OCI-LY3 (cell line): Measurements from ENCODE around the gene EFNA2.

ENCODE experiments used
- H2AFZ ChIP-seq: fragments of 200-600, 300-600 bp; shearing (Covaris generic); 2 replicates; pipeline ENCODE4 v1.6.0; 2014; ENCODE audit warnings: antibody characterized with exemption, low read depth, low read length
- H3K27ac ChIP-seq: fragments of 200-600, 300-600 bp; sonication (generic); 2 replicates; pipeline ENCODE4 v1.5.1; 2014; ENCODE audit warnings: mild to moderate bottlenecking, low read length, moderate library complexity, mixed read lengths
- H3K27me3 ChIP-seq: fragments of 200-600, 300-600 bp; sonication (generic); 2 replicates; pipeline ENCODE4 v1.6.1; 2014; ENCODE audit warnings: low read depth, low read length, mixed read lengths
- H3K36me3 ChIP-seq: fragments of 200-600, 300-600 bp; sonication (generic); replicated peaks from 2 replicates; pipeline ENCODE3; 2014; ENCODE audit warnings: low read depth, low read length, mixed read lengths
- H3K4me1 ChIP-seq: fragments of 300-600, 200-600 bp; sonication (generic); 2 replicates; pipeline ENCODE4 v1.6.1; 2014; ENCODE audit warnings: low read length, mixed read lengths
- H3K4me2 ChIP-seq: fragments of 200-600, 300-600 bp; sonication (generic); 2 replicates; pipeline ENCODE4 v1.6.1; 2014; ENCODE audit warnings: low read length, mixed read lengths
- H3K4me3 ChIP-seq: fragments of 300-600, 200-600 bp; sonication (generic); 2 replicates; pipeline ENCODE4 v1.5.1; 2014; ENCODE audit warnings: antibody characterized with exemption, mild to moderate bottlenecking, low read length, moderate library complexity
- H3K79me2 ChIP-seq: fragments of 300-600, 200-600 bp; shearing (Covaris generic); 2 replicates; pipeline ENCODE4 v1.6.1; 2014; ENCODE audit warnings: mild to moderate bottlenecking, low read length, mixed read lengths
- H3K9ac ChIP-seq: fragments of 300-600, 200-600 bp; shearing (Covaris generic); 2 replicates; pipeline ENCODE4 v1.6.0; 2014; ENCODE audit warnings: mild to moderate bottlenecking, low read length, moderate library complexity
- H3K9me3 ChIP-seq: fragments of 200-600, 300-600 bp; shearing (Covaris generic); 2 replicates; pipeline ENCODE4 v1.6.1; 2014; ENCODE audit warnings: low read length, mixed read lengths; ENCODE audit not compliant: insufficient read depth
- H4K20me1 ChIP-seq: fragments of 200-600, 300-600 bp; sonication (generic); 2 replicates; pipeline ENCODE4 v1.6.1; 2016; ENCODE audit warnings: low read length, mixed read lengths; ENCODE audit not compliant: insufficient read depth
- CTCF ChIP-seq: fragments of 200-600, 300-600 bp; sonication (generic); IDR thresholded peaks from 2 replicates; pipeline ENCODE4 v1.5.1; 2014; ENCODE audit warnings: antibody characterized with exemption, low read length, low read depth
- EZH2phosphoT487 ChIP-seq: fragments of 200-600 bp; shearing (Covaris generic); IDR thresholded peaks from 2 replicates; pipeline ENCODE4 v1.6.1; 2018; ENCODE audit warnings: antibody characterized with exemption, mixed run types, low read depth

EFNA2 gene

GRCh38 chr19:1259206-1259875 lies 26.3 kb upstream of the EFNA2 start:
- peaks cover under 1% of the 10 kb centered on the region; the same call in 1 of the 2 replicates for H4K20me1 ChIP-seq
- H3K9ac ChIP-seq, result peak overlapping the region; percentile 77
- H3K9me3 ChIP-seq, result no peaks in the 10 kb centered on the region
- no peak overlapping the region for H2AFZ ChIP-seq
- peak overlapping the region; percentile 96 for H3K4me2 ChIP-seq
- H3K36me3 ChIP-seq, result peaks cover 32% of the 10 kb centered on the region
- H3K4me1 ChIP-seq, result peaks cover 37% of the 10 kb centered on the region
- TF ChIP-seq CTCF (no peak), EZH2phosphoT487 (no peak)
- peak overlapping the region; percentile 89 for H3K27ac ChIP-seq
- peaks cover 19% of the 10 kb centered on the region for H3K79me2 ChIP-seq
- H3K27me3 ChIP-seq, result no peaks in the 10 kb centered on the region
- peak overlapping the region; percentile 77 for H3K4me3 ChIP-seq

- H3K9ac ChIP-seq, result peak overlapping the region; percentile 77
- H3K27me3 ChIP-seq, result no peaks in the 10 kb centered on the region
- H4K20me1 ChIP-seq, result no peaks in the 10 kb centered on the region
- peak overlapping the region; percentile 77 for H3K4me3 ChIP-seq
- H3K4me2 ChIP-seq, result peak overlapping the region; percentile 96
- H3K9me3 ChIP-seq, result no peaks in the 10 kb centered on the region
- H3K4me1 ChIP-seq, result peaks cover 43% of the 10 kb centered on the region
- TF ChIP-seq CTCF, result no peak
- no peak for TF ChIP-seq EZH2phosphoT487
- H3K79me2 ChIP-seq, result peaks cover 11% of the 10 kb centered on the region; the same call in 1 of the 2 replicates
- peaks cover 24% of the 10 kb centered on the region for H3K36me3 ChIP-seq
- H3K27ac ChIP-seq, result peak overlapping the region; percentile 89
- H2AFZ ChIP-seq, result no peak overlapping the region
These were observed 25.6 kb upstream of the EFNA2 start for GRCh38 chr19:1259876-1260748.

- H4K20me1 ChIP-seq, result no peaks in the 10 kb centered on the region
- H3K9ac ChIP-seq, result peak overlapping the region; percentile 81
- peak overlapping the region; percentile 96 for H3K4me2 ChIP-seq
- H3K27me3 ChIP-seq, result peaks cover 3% of the 10 kb centered on the region; the same call in 1 of the 2 replicates
- H3K4me1 ChIP-seq, result peaks cover 49% of the 10 kb centered on the region
- H3K4me3 ChIP-seq, result peak overlapping the region; percentile 81
- no peaks in the 10 kb centered on the region for H3K9me3 ChIP-seq
- H3K36me3 ChIP-seq, result peaks cover 16% of the 10 kb centered on the region
- peaks cover 5% of the 10 kb centered on the region; the same call in 1 of the 2 replicates for H3K79me2 ChIP-seq
- no peak overlapping the region for H2AFZ ChIP-seq
- peak overlapping the region; percentile 89 for H3K27ac ChIP-seq
- TF ChIP-seq EZH2phosphoT487 (no peak), CTCF (no peak)
These were observed 24.7 kb upstream of the EFNA2 start for GRCh38 chr19:1260749-1261537.
